ENCODE results near the gene TMEM18. TPM values are rescaled to one million over a fixed set of nuclear protein-coding genes. Genes with fewer than 3 reads are reported as not detected.
"Not testable (repeated sequence)": the region's sequence is repeated elsewhere in the genome, so short reads cannot be mapped to it uniquely, and the experiment has no call there.

The TMEM18 gene
- total and polyA plus RNA-seq, 2 donors (not counting 1 experiment from before 2014, with no cell fraction given) = 15.2 to 39.7 TPM

DNA sequence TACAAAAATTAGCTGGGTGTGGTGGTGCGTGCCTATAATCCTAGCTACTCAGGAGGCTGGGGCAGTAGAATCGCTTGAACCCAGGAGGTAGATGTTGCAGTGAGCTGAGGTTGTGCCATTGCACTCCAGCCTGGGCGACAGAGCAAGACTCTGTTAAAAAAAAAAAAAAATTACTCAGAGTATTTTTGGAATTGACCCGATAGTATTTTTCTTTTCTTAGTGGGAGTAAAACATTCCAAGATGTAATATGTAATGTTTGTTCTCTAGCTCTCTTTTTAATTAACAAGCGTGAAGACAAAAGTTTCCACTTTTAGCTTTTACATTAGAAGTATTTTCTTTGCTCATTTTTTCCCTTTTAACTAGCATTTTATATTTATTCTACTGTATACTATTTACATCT is 12.0 kb upstream of the TMEM18 start:
- Histone ChIP-seq H3K27me3 (ENCODE audit: control insufficient read depth, insufficient read depth, low read length) (no peaks in the 10 kb centered on the region), H3K27ac (ENCODE audit: insufficient read depth, low read length) (no peak overlapping the region), H3K9me3 (ENCODE audit: control insufficient read depth, insufficient read depth, low read depth, low read length) (no peaks in the 10 kb centered on the region), H3K4me3 (replicated peaks in 1 of 4; ENCODE audit: control extremely low read depth in 1 of 4, insufficient read depth in 1 of 4, low read depth in 3 of 4, low read length in 4 of 4) (no peak overlapping the region), H3K79me2 (ENCODE audit: control insufficient read depth, insufficient read depth, low read length) (no peaks in the 10 kb centered on the region), H3K9ac (ENCODE audit: insufficient read depth, low read length) (no peak overlapping the region), H3K4me1 (ENCODE audit: control insufficient read depth, extremely low read depth, insufficient read depth, low read length) (no peaks in the 10 kb centered on the region), H2AFZ (ENCODE audit: low read length) (no peak overlapping the region), H3K4me2 (ENCODE audit: extremely low read depth, insufficient read depth, low read length) (no peak overlapping the region), H4K20me1 (ENCODE audit: control insufficient read depth, extremely low read depth, insufficient read depth, low read length) (no peaks in the 10 kb centered on the region), H3K36me3 (ENCODE audit: control insufficient read depth, insufficient read depth, low read length) (no peaks in the 10 kb centered on the region)
- DNase-seq (ENCODE audit: low read depth in 2 of 2) = no peak
- TF ChIP-seq, protein P1, sequence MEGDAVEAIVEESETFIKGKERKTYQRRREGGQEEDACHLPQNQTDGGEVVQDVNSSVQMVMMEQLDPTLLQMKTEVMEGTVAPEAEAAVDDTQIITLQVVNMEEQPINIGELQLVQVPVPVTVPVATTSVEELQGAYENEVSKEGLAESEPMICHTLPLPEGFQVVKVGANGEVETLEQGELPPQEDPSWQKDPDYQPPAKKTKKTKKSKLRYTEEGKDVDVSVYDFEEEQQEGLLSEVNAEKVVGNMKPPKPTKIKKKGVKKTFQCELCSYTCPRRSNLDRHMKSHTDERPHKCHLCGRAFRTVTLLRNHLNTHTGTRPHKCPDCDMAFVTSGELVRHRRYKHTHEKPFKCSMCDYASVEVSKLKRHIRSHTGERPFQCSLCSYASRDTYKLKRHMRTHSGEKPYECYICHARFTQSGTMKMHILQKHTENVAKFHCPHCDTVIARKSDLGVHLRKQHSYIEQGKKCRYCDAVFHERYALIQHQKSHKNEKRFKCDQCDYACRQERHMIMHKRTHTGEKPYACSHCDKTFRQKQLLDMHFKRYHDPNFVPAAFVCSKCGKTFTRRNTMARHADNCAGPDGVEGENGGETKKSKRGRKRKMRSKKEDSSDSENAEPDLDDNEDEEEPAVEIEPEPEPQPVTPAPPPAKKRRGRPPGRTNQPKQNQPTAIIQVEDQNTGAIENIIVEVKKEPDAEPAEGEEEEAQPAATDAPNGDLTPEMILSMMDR (conservative IDR thresholded peaks at IDR 0.05 in 1 of 2, IDR thresholded peaks at IDR 0.05 in 1 of 2; ENCODE audit: low read depth in 1 of 2, low read length in 2 of 2) = no peak
- TF ChIP-seq EZH2 (IDR thresholded peaks at IDR 0.05; ENCODE audit: low read length, missing control alignments) = no peak

DNA sequence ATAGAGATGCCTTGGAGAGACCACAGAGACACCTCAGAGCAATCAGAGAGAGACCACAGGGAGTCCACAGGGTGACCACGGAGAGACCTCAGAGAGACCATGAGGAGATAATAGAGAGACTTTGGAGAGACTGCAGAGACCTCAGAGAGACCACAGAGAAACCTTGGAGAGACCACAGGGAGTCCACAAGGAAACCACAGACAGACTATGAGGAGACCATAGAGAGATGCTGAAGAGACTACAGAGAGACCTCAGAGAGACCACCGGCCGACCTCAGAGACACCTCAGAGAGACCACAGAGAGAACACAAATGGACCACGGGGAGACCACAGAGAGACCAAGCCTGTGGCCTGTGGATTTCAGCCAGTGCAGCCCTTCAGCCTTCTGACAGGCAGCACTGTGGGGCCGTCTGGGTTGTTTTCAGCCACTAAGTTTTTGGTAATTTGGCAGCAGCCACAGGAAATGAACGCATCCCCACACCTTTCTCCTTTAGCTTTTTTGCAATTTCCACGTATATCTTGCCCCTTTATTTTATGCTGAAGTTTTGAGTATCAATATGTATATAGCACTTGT is 11.4 kb upstream of the TMEM18 start:
- no peaks in the 10 kb centered on the region for H3K36me3 ChIP-seq (ENCODE audit: control insufficient read depth, insufficient read depth, low read length)
- H3K79me2 ChIP-seq (ENCODE audit: control insufficient read depth, insufficient read depth, low read length) = no peaks in the 10 kb centered on the region
- no peak overlapping the region for H2AFZ ChIP-seq (ENCODE audit: low read length)
- no peaks in the 10 kb centered on the region for H3K27me3 ChIP-seq (ENCODE audit: control insufficient read depth, insufficient read depth, low read length)
- H3K9me3 ChIP-seq (ENCODE audit: control insufficient read depth, insufficient read depth, low read depth, low read length) = no peaks in the 10 kb centered on the region
- no peak overlapping the region for H3K4me3 ChIP-seq (replicated peaks in 1 of 4; ENCODE audit: control extremely low read depth in 1 of 4, insufficient read depth in 1 of 4, low read depth in 3 of 4, low read length in 4 of 4)
- no peaks in the 10 kb centered on the region for H3K4me1 ChIP-seq (ENCODE audit: control insufficient read depth, extremely low read depth, insufficient read depth, low read length)
- H3K27ac ChIP-seq (ENCODE audit: insufficient read depth, low read length) = no peak overlapping the region
- TF ChIP-seq, protein P1 (conservative IDR thresholded peaks at IDR 0.05 in 1 of 2, IDR thresholded peaks at IDR 0.05 in 1 of 2; ENCODE audit: low read depth in 1 of 2, low read length in 2 of 2) = no peak
- TF ChIP-seq EZH2 (IDR thresholded peaks at IDR 0.05; ENCODE audit: low read length, missing control alignments) = no peak
- DNase-seq (ENCODE audit: low read depth in 2 of 2) = no peak
- H3K9ac ChIP-seq (ENCODE audit: insufficient read depth, low read length) = no peak overlapping the region
- no peak overlapping the region for H3K4me2 ChIP-seq (ENCODE audit: extremely low read depth, insufficient read depth, low read length)
- no peaks in the 10 kb centered on the region for H4K20me1 ChIP-seq (ENCODE audit: control insufficient read depth, extremely low read depth, insufficient read depth, low read length)

DNA sequence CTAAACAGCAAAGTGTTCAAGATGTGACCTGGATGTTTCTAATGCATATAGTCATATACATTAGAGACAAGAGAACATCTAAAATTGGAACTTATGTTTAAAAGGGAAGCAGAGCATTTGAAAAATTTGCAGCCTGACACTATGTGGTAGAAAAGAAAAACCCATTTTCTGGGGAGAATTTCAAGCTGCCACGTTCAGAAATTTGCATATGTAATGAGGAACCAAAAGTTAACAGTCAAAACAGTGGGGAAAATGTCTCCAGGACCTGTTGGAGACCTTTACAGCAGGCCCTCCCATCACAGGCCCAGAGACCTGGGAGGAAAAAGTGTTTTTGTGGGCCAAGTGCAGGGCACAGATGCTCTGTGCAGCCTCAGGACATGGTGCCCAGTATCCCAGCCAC is 8.2 kb upstream of the TMEM18 start:
- no peak for DNase-seq (ENCODE audit: low read depth in 2 of 2)
- H3K4me1 ChIP-seq (ENCODE audit: control insufficient read depth, extremely low read depth, insufficient read depth, low read length) = no peaks in the 10 kb centered on the region
- H3K9me3 ChIP-seq (ENCODE audit: control insufficient read depth, insufficient read depth, low read depth, low read length) = no peaks in the 10 kb centered on the region
- no peaks in the 10 kb centered on the region for H3K27me3 ChIP-seq (ENCODE audit: control insufficient read depth, insufficient read depth, low read length)
- no peak overlapping the region for H2AFZ ChIP-seq (ENCODE audit: low read length)
- no peaks in the 10 kb centered on the region for H3K79me2 ChIP-seq (ENCODE audit: control insufficient read depth, insufficient read depth, low read length)
- H4K20me1 ChIP-seq (ENCODE audit: control insufficient read depth, extremely low read depth, insufficient read depth, low read length) = no peaks in the 10 kb centered on the region
- no peak overlapping the region for H3K4me2 ChIP-seq (ENCODE audit: extremely low read depth, insufficient read depth, low read length)
- no peak for TF ChIP-seq EZH2 (IDR thresholded peaks at IDR 0.05; ENCODE audit: low read length, missing control alignments)
- TF ChIP-seq, protein P1 (conservative IDR thresholded peaks at IDR 0.05 in 1 of 2, IDR thresholded peaks at IDR 0.05 in 1 of 2; ENCODE audit: low read depth in 1 of 2, low read length in 2 of 2) = no peak
- H3K36me3 ChIP-seq (ENCODE audit: control insufficient read depth, insufficient read depth, low read length) = no peaks in the 10 kb centered on the region
- no peak overlapping the region for H3K9ac ChIP-seq (ENCODE audit: insufficient read depth, low read length)
- H3K27ac ChIP-seq (ENCODE audit: insufficient read depth, low read length) = no peak overlapping the region
- H3K4me3 ChIP-seq (replicated peaks in 1 of 4; ENCODE audit: control extremely low read depth in 1 of 4, insufficient read depth in 1 of 4, low read depth in 3 of 4, low read length in 4 of 4) = no peak overlapping the region

DNA sequence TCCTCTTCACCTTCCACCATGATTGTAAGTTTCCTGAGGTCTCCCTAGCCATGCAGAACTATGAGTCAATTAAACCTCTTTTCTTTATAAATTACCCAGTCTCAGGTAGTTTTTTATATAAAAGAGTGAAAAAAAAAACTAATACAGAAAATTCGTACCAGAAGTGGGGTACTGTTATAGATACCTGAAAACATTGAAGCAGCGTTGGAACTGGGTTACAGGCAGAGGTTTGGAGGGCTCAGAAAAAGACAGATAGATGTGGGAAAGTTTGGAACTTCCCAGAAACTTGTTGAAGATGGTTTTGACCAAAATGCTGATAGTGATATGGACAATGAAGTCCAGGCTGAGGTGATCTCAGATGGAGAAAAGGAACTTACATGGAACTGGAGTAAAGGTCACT is 7.7 kb upstream of the TMEM18 start:
- not testable (repeated sequence) for H3K36me3 ChIP-seq (ENCODE audit: control insufficient read depth, insufficient read depth, low read length); H4K20me1 ChIP-seq (ENCODE audit: control insufficient read depth, extremely low read depth, insufficient read depth, low read length); H3K4me1 ChIP-seq (ENCODE audit: control insufficient read depth, extremely low read depth, insufficient read depth, low read length); H3K9ac ChIP-seq (ENCODE audit: insufficient read depth, low read length); H3K4me2 ChIP-seq (ENCODE audit: extremely low read depth, insufficient read depth, low read length); H3K27ac ChIP-seq (ENCODE audit: insufficient read depth, low read length); H3K27me3 ChIP-seq (ENCODE audit: control insufficient read depth, insufficient read depth, low read length); H3K4me3 ChIP-seq (replicated peaks in 1 of 4; ENCODE audit: control extremely low read depth in 1 of 4, insufficient read depth in 1 of 4, low read depth in 3 of 4, low read length in 4 of 4); H2AFZ ChIP-seq (ENCODE audit: low read length); H3K79me2 ChIP-seq (ENCODE audit: control insufficient read depth, insufficient read depth, low read length); DNase-seq (ENCODE audit: low read depth in 2 of 2); H3K9me3 ChIP-seq (ENCODE audit: control insufficient read depth, insufficient read depth, low read depth, low read length)

Data from fibroblast of lung (primary cell).